Keratinocyte (primary cell): ENCODE data around the gene BTRC. TPM values are rescaled to one million over a fixed set of nuclear protein-coding genes. Genes with fewer than 3 reads are reported as not detected.

Experiments
- DNase-seq: peaks from one replicate; pipeline ENCODE4 v3.0.0-alpha.2; 2011; ENCODE audit warnings: low read depth, missing footprints, low spot score
- FAIRE-seq: peaks from 2 replicates; lab custom pipeline; 2011; peaks lifted over from hg19 to GRCh38; lab: Jason Lieb, UNC
- H2AFZ ChIP-seq: 2 replicates; pipeline ENCODE4 v1.6.0; 2012; ENCODE audit warnings: low read length, control low read depth, inconsistent platforms; ENCODE audit not compliant: control insufficient read depth
- H3K27ac ChIP-seq: 2 replicates; pipeline ENCODE4 v1.5.1; 2011; ENCODE audit warnings: low read length; ENCODE audit not compliant: control insufficient read depth, insufficient read depth
- H3K27me3 ChIP-seq: 3 replicates; pipeline ENCODE4 v1.6.0; 2011; ENCODE audit warnings: low read length; ENCODE audit not compliant: control insufficient read depth, insufficient read depth; ENCODE audit errors: extremely low read depth
- H3K36me3 ChIP-seq, 2 experiments: 2 replicates in 1 of 2; 3 replicates in 1 of 2; pipeline ENCODE4 v1.5.1; 2011; ENCODE audit warnings: low read length in 2 of 2, mild to moderate bottlenecking in 1 of 2; ENCODE audit not compliant: control insufficient read depth in 2 of 2, insufficient read depth in 2 of 2; ENCODE audit errors: extremely low read depth in 1 of 2
- H3K4me1 ChIP-seq: 3 replicates; pipeline ENCODE4 v1.5.1; 2011; ENCODE audit warnings: low read length; ENCODE audit not compliant: control insufficient read depth, insufficient read depth; ENCODE audit errors: extremely low read depth
- H3K4me2 ChIP-seq: 3 replicates; pipeline ENCODE4 v1.6.0; 2011; ENCODE audit warnings: low read depth, low read length; ENCODE audit not compliant: control insufficient read depth, insufficient read depth; ENCODE audit errors: extremely low read depth
- H3K4me3 ChIP-seq, 3 experiments: fragments of 200-600 bp in 1 of 3; sonication (generic) in 1 of 3; 2 replicates in 2 of 3; 3 replicates in 1 of 3; pipeline ENCODE4 v1.5.1; 2011 to 2016; ENCODE audit warnings: low read length in 3 of 3, mild to moderate bottlenecking in 3 of 3, control low read depth in 2 of 3, inconsistent platforms in 1 of 3, low read depth in 1 of 3, mixed read lengths in 1 of 3, mixed run types in 1 of 3, moderate library complexity in 1 of 3; ENCODE audit not compliant: control insufficient read depth in 2 of 3, insufficient read depth in 2 of 3; ENCODE audit errors: extremely low read depth in 1 of 3
- H3K79me2 ChIP-seq: 2 replicates; pipeline ENCODE4 v1.6.0; 2012; ENCODE audit warnings: low read length; ENCODE audit not compliant: control insufficient read depth, insufficient read depth
- H3K9ac ChIP-seq: 3 replicates; pipeline ENCODE4 v1.6.0; 2011; ENCODE audit warnings: low read length; ENCODE audit not compliant: control insufficient read depth, insufficient read depth; ENCODE audit errors: extremely low read depth
- H3K9me1 ChIP-seq: 3 replicates; pipeline ENCODE4 v1.6.0; 2011; ENCODE audit warnings: low read length; ENCODE audit not compliant: control insufficient read depth, insufficient read depth; ENCODE audit errors: extremely low read depth
- H3K9me3 ChIP-seq: 2 replicates; pipeline ENCODE4 v1.5.1; 2012; ENCODE audit warnings: low read depth, low read length; ENCODE audit not compliant: control insufficient read depth
- H4K20me1 ChIP-seq: 3 replicates; pipeline ENCODE4 v1.6.0; 2011; ENCODE audit warnings: low read length; ENCODE audit not compliant: control insufficient read depth, insufficient read depth; ENCODE audit errors: extremely low read depth
- CTCF ChIP-seq, 3 experiments: IDR thresholded peaks in 1 of 3; conservative IDR thresholded peaks in 1 of 3; optimal IDR thresholded peaks in 1 of 3; 2 replicates in 2 of 3; 3 replicates in 1 of 3; pipeline versions ENCODE3 to v1.5.1; 2011; ENCODE audit warnings: low read length in 3 of 3, mild to moderate bottlenecking in 3 of 3, moderate library complexity in 2 of 3, control low read depth in 1 of 3, inconsistent platforms in 1 of 3; ENCODE audit not compliant: insufficient read depth in 2 of 3; ENCODE audit errors: extremely low read depth in 1 of 3
- EZH2 ChIP-seq: IDR thresholded peaks from one replicate; pipeline ENCODE4 v1.6.1; 2012; ENCODE audit warnings: inconsistent platforms, mild to moderate bottlenecking, low read length, moderate library complexity
- dilution Hi-C: fragments of 300-500 bp; cut with MboI; formaldehyde crosslinking; loops from one replicate; pipeline ENCODE4 v1.7.0; 2020; ENCODE audit warnings: low sequenced_read_pairs; ENCODE audit not compliant: extremely low pct_ligation_motif_present
- polyA plus RNA-seq, 5 experiments: library from polyadenylated mRNA; depleted of rRNA in 3 of 5; stranded (reverse) in 3 of 5; stranded (forward) in 1 of 5; unstranded in 1 of 5; fragments of >200 nt; gene quantifications; 1 replicate in 1 of 5; 2 replicates in 3 of 5; 3 replicates in 1 of 5; pipeline versions ENCODE4 v1.2.1 to v1.2.3, GENCODE V29; 2011 to 2012; ENCODE audit warnings: missing spikeins in 2 of 5, low read depth in 1 of 5, low replicate concordance in 1 of 5

Gene BTRC
- polyA plus RNA-seq, 1 donor (not counting 4 experiments of a cell fraction or from before 2014, with no cell fraction given) = 21.7 TPM

DNA sequence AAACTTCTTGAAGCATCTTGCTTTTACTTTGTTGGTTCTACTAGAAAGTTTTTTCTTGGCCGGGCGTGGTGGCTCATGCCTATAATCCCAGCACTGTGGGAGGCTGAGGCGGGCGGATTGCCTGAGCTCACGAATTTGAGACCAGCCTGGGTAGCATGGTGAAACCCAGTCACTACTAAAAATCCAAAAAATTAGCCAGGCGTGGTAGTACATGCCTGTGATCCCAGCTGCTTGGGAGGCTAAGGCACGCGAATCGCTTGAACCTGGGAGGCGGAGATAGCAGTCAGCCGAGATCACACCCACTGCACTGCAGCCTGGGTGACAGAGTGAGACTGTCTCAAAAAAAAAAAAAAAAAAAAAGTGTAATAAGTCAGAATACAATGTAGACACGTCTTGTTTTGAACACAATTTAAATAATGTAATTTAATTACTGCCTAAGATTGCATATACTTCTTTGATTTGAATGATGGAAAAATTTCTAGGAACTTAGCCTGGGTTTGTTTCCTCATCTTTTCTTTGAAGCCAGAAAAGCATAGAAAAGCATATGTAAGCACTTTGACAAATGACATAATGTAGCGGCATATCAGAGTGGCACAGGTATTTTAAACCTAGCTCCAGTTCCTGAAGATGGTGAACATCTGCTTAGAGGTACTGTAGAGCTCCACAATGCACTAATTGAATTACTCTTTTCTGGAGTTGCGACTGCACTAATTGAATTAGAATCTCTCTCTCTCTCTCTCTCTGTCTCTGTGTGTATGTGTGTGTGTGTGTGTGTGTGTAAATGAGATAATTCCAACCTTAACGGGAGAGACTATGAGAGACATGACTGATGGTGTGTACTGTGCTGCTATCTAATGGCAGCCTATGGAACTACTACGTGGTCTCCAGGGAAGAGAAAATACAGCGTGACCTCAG, 87.8 kb downstream of the BTRC start:
- H3K27me3 ChIP-seq = no peaks in the 10 kb centered on the region
- no peaks in the 10 kb centered on the region for H3K36me3 ChIP-seq
- peak; percentile 30 for DNase-seq
- H4K20me1 ChIP-seq = no peaks in the 10 kb centered on the region
- H3K4me3 ChIP-seq = no peak overlapping the region
- H3K9me1 ChIP-seq = no peaks in the 10 kb centered on the region
- peak; percentile 90 for FAIRE-seq
- H2AFZ ChIP-seq = no peak overlapping the region
- H3K9ac ChIP-seq = no peak overlapping the region
- H3K4me1 ChIP-seq = no peaks in the 10 kb centered on the region
- no peak overlapping the region for H3K27ac ChIP-seq
- dilution Hi-C loops = no loop called here
- H3K9me3 ChIP-seq = no peaks in the 10 kb centered on the region
- TF ChIP-seq CTCF (optimal IDR thresholded peaks at IDR 0.05 in 1 of 3, IDR thresholded peaks at IDR 0.05 in 1 of 3, conservative IDR thresholded peaks at IDR 0.05 in 1 of 3; ENCODE audit: extremely low read depth in 1 of 3, insufficient read depth in 2 of 3, low read length in 3 of 3) = peak; percentile 64 to 87 (median 83)
- TF ChIP-seq EZH2 = no peak
- no peaks in the 10 kb centered on the region for H3K79me2 ChIP-seq
- no peak overlapping the region for H3K4me2 ChIP-seq

- no peak overlapping the region for H3K9ac ChIP-seq
- no peaks in the 10 kb centered on the region for H3K9me1 ChIP-seq
- no peaks in the 10 kb centered on the region for H3K9me3 ChIP-seq
- dilution Hi-C loops = no loop called here
- H3K79me2 ChIP-seq = no peaks in the 10 kb centered on the region
- H3K36me3 ChIP-seq = no peaks in the 10 kb centered on the region
- no peaks in the 10 kb centered on the region for H3K4me1 ChIP-seq
- DNase-seq (no peak), FAIRE-seq (no peak)
- no peak overlapping the region for H2AFZ ChIP-seq
- H3K4me3 ChIP-seq = no peak overlapping the region
- H3K27ac ChIP-seq = no peak overlapping the region
- no peaks in the 10 kb centered on the region for H4K20me1 ChIP-seq
- no peaks in the 10 kb centered on the region for H3K27me3 ChIP-seq
- TF ChIP-seq CTCF (optimal IDR thresholded peaks at IDR 0.05 in 1 of 3, IDR thresholded peaks at IDR 0.05 in 1 of 3, conservative IDR thresholded peaks at IDR 0.05 in 1 of 3; ENCODE audit: extremely low read depth in 1 of 3, insufficient read depth in 2 of 3, low read length in 3 of 3) = no peak
- no peak for TF ChIP-seq EZH2
- H3K4me2 ChIP-seq = no peak overlapping the region
These were observed 88.5 kb downstream of the BTRC start for GRCh38 chr10:101442456-101442800.
